Measurements from ENCODE around the gene PRELP. TPM values are rescaled to one million over a fixed set of nuclear protein-coding genes. Genes with fewer than 3 reads are reported as not detected.

The PRELP gene
- total and polyA plus RNA-seq, 2 donors, result 0.09 to 7.5 TPM

DNA sequence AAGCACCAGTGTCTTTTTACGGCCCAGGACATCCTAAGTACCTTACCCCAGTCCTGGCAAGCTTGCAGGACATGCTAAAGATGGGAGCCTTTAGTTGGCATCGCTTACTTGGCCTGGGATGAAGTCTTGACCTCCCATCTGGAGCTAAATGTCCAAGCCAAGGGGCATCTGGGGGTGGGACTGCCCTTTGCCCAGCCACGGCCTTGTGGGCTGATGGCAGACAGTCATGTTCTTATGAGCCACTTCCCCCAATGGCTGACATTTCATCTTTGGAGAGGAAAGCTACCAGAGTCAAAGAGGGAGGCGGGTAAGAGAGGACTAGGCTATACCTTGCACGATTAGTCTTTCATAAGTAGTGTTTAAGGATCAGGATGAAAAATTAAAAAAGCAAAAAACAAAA lies 50.5 kb downstream of the PRELP start:
- no peaks in the 10 kb centered on the region for H3K4me1 ChIP-seq (ENCODE audit: control insufficient read depth in 2 of 2, insufficient read depth in 2 of 2, low read length in 2 of 2)

DNA sequence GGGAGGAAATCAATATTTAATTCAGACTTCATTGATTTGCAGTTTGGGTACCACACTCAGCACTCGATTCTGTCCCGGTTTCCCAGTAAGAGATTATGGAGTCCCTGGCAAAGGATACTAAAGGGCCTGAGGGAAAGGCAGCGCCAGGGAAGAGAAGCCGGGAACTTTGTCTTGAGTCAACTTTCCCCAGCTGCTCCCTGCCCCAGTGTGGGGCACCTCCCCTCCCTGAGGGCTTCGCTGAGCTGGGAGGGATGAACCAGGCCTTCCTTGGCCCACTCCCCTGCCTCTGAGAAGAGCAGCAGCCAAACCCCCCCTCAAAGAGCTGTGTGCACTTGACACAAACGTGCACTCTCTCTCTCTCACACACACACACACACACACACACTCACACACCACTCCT lies 51.0 kb downstream of the PRELP start:
- H3K27ac ChIP-seq (ENCODE audit: low read depth in 1 of 2, low read length in 1 of 2), result no peak overlapping the region
- H3K4me3 ChIP-seq (ENCODE audit: low read length in 2 of 2), result no peak overlapping the region
- H3K36me3 ChIP-seq (ENCODE audit: control insufficient read depth in 2 of 2, insufficient read depth in 2 of 2, low read length in 1 of 2), result no peaks in the 10 kb centered on the region
- WGBS, result 96% methylated on average over 6 of the region's 6 CpGs
- no peak for DNase-seq (ENCODE audit: low read depth in 6 of 9, low spot score in 9 of 9)
- no peaks in the 10 kb centered on the region for H3K4me1 ChIP-seq (ENCODE audit: control insufficient read depth in 2 of 2, insufficient read depth in 2 of 2, low read length in 2 of 2)
- H3K27me3 ChIP-seq (ENCODE audit: control insufficient read depth in 2 of 2, insufficient read depth in 1 of 2, low read length in 1 of 2), result no peaks in the 10 kb centered on the region
- no peaks in the 10 kb centered on the region for H3K9me3 ChIP-seq (ENCODE audit: control insufficient read depth in 2 of 2, insufficient read depth in 1 of 2, low read length in 1 of 2)

More for the DNA sequence above, 50.5 kb downstream of the PRELP start:
- no peaks in the 10 kb centered on the region for H3K36me3 ChIP-seq (ENCODE audit: control insufficient read depth in 2 of 2, insufficient read depth in 2 of 2, low read length in 1 of 2)
- no peaks in the 10 kb centered on the region for H3K27me3 ChIP-seq (ENCODE audit: control insufficient read depth in 2 of 2, insufficient read depth in 1 of 2, low read length in 1 of 2)
- 96% methylated on average over 5 of the region's 5 CpGs for WGBS
- H3K4me3 ChIP-seq (ENCODE audit: low read length in 2 of 2), result no peak overlapping the region
- DNase-seq (ENCODE audit: low read depth in 6 of 9, low spot score in 9 of 9), result no peak
- H3K9me3 ChIP-seq (ENCODE audit: control insufficient read depth in 2 of 2, insufficient read depth in 1 of 2, low read length in 1 of 2), result no peaks in the 10 kb centered on the region
- no peak overlapping the region for H3K27ac ChIP-seq (ENCODE audit: low read depth in 1 of 2, low read length in 1 of 2)

- no peak overlapping the region for H3K27ac ChIP-seq (ENCODE audit: low read depth in 1 of 2, low read length in 1 of 2)
- H3K36me3 ChIP-seq (ENCODE audit: control insufficient read depth in 2 of 2, insufficient read depth in 2 of 2, low read length in 1 of 2), result no peaks in the 10 kb centered on the region
- no peaks in the 10 kb centered on the region for H3K4me1 ChIP-seq (ENCODE audit: control insufficient read depth in 2 of 2, insufficient read depth in 2 of 2, low read length in 2 of 2)
- H3K4me3 ChIP-seq (ENCODE audit: low read length in 2 of 2), result no peak overlapping the region
- no peaks in the 10 kb centered on the region for H3K27me3 ChIP-seq (ENCODE audit: control insufficient read depth in 2 of 2, insufficient read depth in 1 of 2, low read length in 1 of 2)
- H3K9me3 ChIP-seq (ENCODE audit: control insufficient read depth in 2 of 2, insufficient read depth in 1 of 2, low read length in 1 of 2), result no peaks in the 10 kb centered on the region
- no peak for DNase-seq (ENCODE audit: low read depth in 6 of 9, low spot score in 9 of 9)
Measured at GRCh38 chr1:203527013-203527412, 51.4 kb downstream of the PRELP start.

DNA sequence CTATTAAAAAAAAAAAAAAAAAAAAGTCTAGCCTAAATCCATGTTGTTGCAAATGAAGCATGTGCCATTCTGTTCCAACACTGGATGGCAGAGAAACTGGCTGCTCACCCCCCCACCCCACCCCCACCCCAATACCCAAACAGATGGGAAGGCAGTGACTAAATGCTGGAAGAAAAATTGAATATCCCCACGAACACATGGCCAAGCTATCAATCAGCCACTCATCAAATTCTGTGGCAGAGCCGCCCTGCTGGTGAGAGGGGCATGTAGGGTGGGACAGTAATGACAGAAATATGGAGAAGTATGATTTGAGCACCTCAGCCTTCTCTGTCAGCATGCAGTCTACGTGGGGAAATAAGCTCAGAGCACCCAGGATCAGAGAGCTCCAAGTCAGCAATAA lies 52.5 kb downstream of the PRELP start:
- WGBS, result 95% methylated on average over 3 of the region's 3 CpGs
- Histone ChIP-seq H3K9me3 (ENCODE audit: control insufficient read depth in 2 of 2, insufficient read depth in 1 of 2, low read length in 1 of 2) (no peaks in the 10 kb centered on the region), H3K4me3 (ENCODE audit: low read length in 2 of 2) (no peak overlapping the region), H3K27ac (ENCODE audit: low read depth in 1 of 2, low read length in 1 of 2) (no peak overlapping the region), H3K36me3 (ENCODE audit: control insufficient read depth in 2 of 2, insufficient read depth in 2 of 2, low read length in 1 of 2) (no peaks in the 10 kb centered on the region), H3K4me1 (ENCODE audit: control insufficient read depth in 2 of 2, insufficient read depth in 2 of 2, low read length in 2 of 2) (no peaks in the 10 kb centered on the region), H3K27me3 (ENCODE audit: control insufficient read depth in 2 of 2, insufficient read depth in 1 of 2, low read length in 1 of 2) (no peaks in the 10 kb centered on the region)
- DNase-seq (ENCODE audit: low read depth in 6 of 9, low spot score in 9 of 9), result no peak

DNA sequence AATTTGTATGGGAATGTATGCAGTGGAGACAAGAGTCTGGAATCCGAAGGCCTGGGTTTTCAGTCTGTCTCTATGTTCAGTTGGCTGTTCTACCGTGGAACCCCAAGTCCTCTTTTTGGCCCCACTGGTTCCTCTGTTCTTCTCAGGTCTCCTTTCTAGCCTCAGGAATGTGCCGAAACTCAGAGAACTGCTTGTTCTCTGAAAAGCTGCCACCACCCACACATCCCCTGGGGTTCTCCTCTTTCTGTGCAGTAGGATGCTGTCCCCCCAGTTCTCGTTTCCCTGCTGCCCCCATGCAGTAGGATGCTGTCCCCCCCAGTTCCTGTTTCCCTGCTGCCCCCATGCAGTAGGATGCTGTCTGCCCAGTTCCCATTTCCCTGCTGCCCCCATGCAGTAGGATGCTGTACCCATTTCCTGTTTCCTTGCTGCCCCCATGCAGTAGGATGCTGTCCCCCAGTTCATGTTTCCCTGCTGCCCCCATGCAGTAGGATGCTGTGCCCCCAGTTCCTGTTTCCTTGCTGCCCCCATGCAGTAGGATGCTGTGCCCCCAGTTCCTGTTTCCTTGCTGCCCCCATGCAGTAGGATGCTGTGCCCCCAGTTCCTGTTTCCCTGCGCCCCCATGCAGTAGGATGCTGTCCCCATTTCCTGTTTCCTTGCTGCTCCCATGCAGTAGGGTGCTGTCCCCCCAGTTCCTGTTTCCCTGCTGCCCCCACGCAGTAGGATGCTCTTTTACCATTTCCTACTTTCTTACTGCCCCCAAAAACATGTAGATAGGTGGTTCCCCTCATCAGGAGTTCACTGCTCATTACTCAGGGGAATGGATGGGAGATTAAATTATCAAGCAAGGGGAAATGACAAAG lies 53.6 kb downstream of the PRELP start:
- no peak for DNase-seq (ENCODE audit: low read depth in 6 of 9, low spot score in 9 of 9)
- Histone ChIP-seq H3K4me3 (ENCODE audit: low read length in 2 of 2) (no peak overlapping the region), H3K4me1 (ENCODE audit: control insufficient read depth in 2 of 2, insufficient read depth in 2 of 2, low read length in 2 of 2) (no peaks in the 10 kb centered on the region), H3K27me3 (ENCODE audit: control insufficient read depth in 2 of 2, insufficient read depth in 1 of 2, low read length in 1 of 2) (no peaks in the 10 kb centered on the region), H3K27ac (ENCODE audit: low read depth in 1 of 2, low read length in 1 of 2) (no peak overlapping the region), H3K36me3 (ENCODE audit: control insufficient read depth in 2 of 2, insufficient read depth in 2 of 2, low read length in 1 of 2) (no peaks in the 10 kb centered on the region), H3K9me3 (ENCODE audit: control insufficient read depth in 2 of 2, insufficient read depth in 1 of 2, low read length in 1 of 2) (no peaks in the 10 kb centered on the region)
- 81% methylated on average over 6 of the region's 6 CpGs for WGBS

GRCh38 chr1:203531063-203531462 lies 55.5 kb downstream of the PRELP start:
- no peak for DNase-seq (ENCODE audit: low read depth in 6 of 9, low spot score in 9 of 9)

DNA sequence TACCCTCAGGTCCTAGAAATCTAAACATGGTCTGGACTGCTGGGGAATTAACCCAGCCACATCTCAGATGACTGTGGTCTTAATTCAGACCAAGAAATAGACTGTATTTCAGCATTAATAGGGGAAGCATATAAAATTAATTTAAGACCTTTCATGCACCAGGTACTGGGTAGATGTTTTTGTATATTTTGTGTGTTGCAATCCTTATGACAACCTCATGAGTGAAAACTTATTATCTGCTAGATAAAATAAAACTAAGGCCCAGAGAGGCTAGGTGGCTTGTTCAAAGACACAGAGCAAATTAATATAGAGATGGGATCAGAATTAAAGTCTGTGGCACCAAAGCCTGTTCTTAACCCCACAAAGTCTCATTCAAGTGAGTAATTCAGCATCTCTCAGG lies 58.4 kb downstream of the PRELP start:
- no peak for DNase-seq (ENCODE audit: low read depth in 6 of 9, low spot score in 9 of 9)
- no peak overlapping the region for H3K4me3 ChIP-seq (ENCODE audit: low read length in 2 of 2)
- no peaks in the 10 kb centered on the region for H3K27me3 ChIP-seq (ENCODE audit: control insufficient read depth in 2 of 2, insufficient read depth in 1 of 2, low read length in 1 of 2)
- H3K4me1 ChIP-seq (ENCODE audit: control insufficient read depth in 2 of 2, insufficient read depth in 2 of 2, low read length in 2 of 2), result no peaks in the 10 kb centered on the region
- H3K36me3 ChIP-seq (ENCODE audit: control insufficient read depth in 2 of 2, insufficient read depth in 2 of 2, low read length in 1 of 2), result no peaks in the 10 kb centered on the region
- no peak overlapping the region for H3K27ac ChIP-seq (ENCODE audit: low read depth in 1 of 2, low read length in 1 of 2)
- H3K9me3 ChIP-seq (ENCODE audit: control insufficient read depth in 2 of 2, insufficient read depth in 1 of 2, low read length in 1 of 2), result no peaks in the 10 kb centered on the region

More at GRCh38 chr1:203531063-203531462, 55.5 kb downstream of the PRELP start:
- H3K4me3 ChIP-seq (ENCODE audit: low read length in 2 of 2), result no peak overlapping the region
- H3K9me3 ChIP-seq (ENCODE audit: control insufficient read depth in 2 of 2, insufficient read depth in 1 of 2, low read length in 1 of 2), result no peaks in the 10 kb centered on the region
- H3K27ac ChIP-seq (ENCODE audit: low read depth in 1 of 2, low read length in 1 of 2), result no peak overlapping the region
- H3K4me1 ChIP-seq (ENCODE audit: control insufficient read depth in 2 of 2, insufficient read depth in 2 of 2, low read length in 2 of 2), result no peaks in the 10 kb centered on the region
- H3K27me3 ChIP-seq (ENCODE audit: control insufficient read depth in 2 of 2, insufficient read depth in 1 of 2, low read length in 1 of 2), result no peaks in the 10 kb centered on the region
- 93% methylated on average over 3 of the region's 3 CpGs for WGBS
- H3K36me3 ChIP-seq (ENCODE audit: control insufficient read depth in 2 of 2, insufficient read depth in 2 of 2, low read length in 1 of 2), result no peaks in the 10 kb centered on the region

DNA sequence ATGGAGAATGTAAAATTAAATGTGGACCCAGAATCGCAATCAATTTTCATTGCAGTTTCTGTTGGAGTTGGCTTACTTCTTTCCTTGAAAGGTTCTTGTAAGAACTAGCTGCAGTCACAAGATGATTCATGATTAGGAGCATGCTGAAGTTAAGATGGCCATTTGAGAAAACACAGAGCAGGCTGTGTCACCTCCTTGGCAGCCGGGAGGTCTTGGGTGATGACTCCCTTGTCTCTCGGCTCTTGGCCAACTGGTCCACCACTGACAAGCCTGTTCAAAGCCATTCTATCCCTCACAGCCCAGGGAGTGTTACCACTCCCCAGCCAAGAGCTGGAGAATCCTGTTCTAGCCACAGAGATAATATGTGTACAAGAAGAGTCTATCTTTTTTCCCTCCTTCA lies 58.9 kb downstream of the PRELP start:
- 93% methylated on average over 3 of the region's 3 CpGs for WGBS
- no peaks in the 10 kb centered on the region for H3K4me1 ChIP-seq (ENCODE audit: control insufficient read depth in 2 of 2, insufficient read depth in 2 of 2, low read length in 2 of 2)
- H3K4me3 ChIP-seq (ENCODE audit: low read length in 2 of 2), result no peak overlapping the region
- H3K27ac ChIP-seq (ENCODE audit: low read depth in 1 of 2, low read length in 1 of 2), result no peak overlapping the region
- H3K27me3 ChIP-seq (ENCODE audit: control insufficient read depth in 2 of 2, insufficient read depth in 1 of 2, low read length in 1 of 2), result no peaks in the 10 kb centered on the region
- H3K9me3 ChIP-seq (ENCODE audit: control insufficient read depth in 2 of 2, insufficient read depth in 1 of 2, low read length in 1 of 2), result no peaks in the 10 kb centered on the region
- no peak for DNase-seq (ENCODE audit: low read depth in 6 of 9, low spot score in 9 of 9)
- no peaks in the 10 kb centered on the region for H3K36me3 ChIP-seq (ENCODE audit: control insufficient read depth in 2 of 2, insufficient read depth in 2 of 2, low read length in 1 of 2)

GRCh38 chr1:203536575-203536974 lies 61.0 kb downstream of the PRELP start:
- Histone ChIP-seq H3K9me3 (ENCODE audit: control insufficient read depth in 2 of 2, insufficient read depth in 1 of 2, low read length in 1 of 2) (no peaks in the 10 kb centered on the region), H3K27ac (ENCODE audit: low read depth in 1 of 2, low read length in 1 of 2) (no peak overlapping the region), H3K4me1 (ENCODE audit: control insufficient read depth in 2 of 2, insufficient read depth in 2 of 2, low read length in 2 of 2) (no peaks in the 10 kb centered on the region), H3K27me3 (ENCODE audit: control insufficient read depth in 2 of 2, insufficient read depth in 1 of 2, low read length in 1 of 2) (no peaks in the 10 kb centered on the region), H3K36me3 (ENCODE audit: control insufficient read depth in 2 of 2, insufficient read depth in 2 of 2, low read length in 1 of 2) (no peaks in the 10 kb centered on the region), H3K4me3 (ENCODE audit: low read length in 2 of 2) (no peak overlapping the region)
- no peak for DNase-seq (ENCODE audit: low read depth in 6 of 9, low spot score in 9 of 9)
- 94% methylated on average over 2 of the region's 2 CpGs for WGBS
